GM06990 (cell line): Measurements from ENCODE around the gene GALNT9.

Experiments used
- DNase-seq: peaks from one replicate; pipeline ENCODE4 v3.0.0-alpha.2; 2011; ENCODE audit not compliant: insufficient read length; ENCODE audit errors: extremely low read depth
- H3K27me3 ChIP-seq: replicated peaks from 2 replicates; pipeline ENCODE4 v1.6.0; 2011; ENCODE audit warnings: low read length; ENCODE audit not compliant: control insufficient read depth, insufficient read depth
- H3K36me3 ChIP-seq: 2 replicates; pipeline ENCODE4 v1.5.1; 2011; ENCODE audit warnings: low read length; ENCODE audit not compliant: control insufficient read depth, insufficient read depth
- H3K4me3 ChIP-seq: replicated peaks from 2 replicates; pipeline ENCODE4 v1.5.1; 2011; ENCODE audit warnings: low read depth, mild to moderate bottlenecking, control low read depth, low read length
- CTCF ChIP-seq: IDR thresholded peaks from 2 replicates; pipeline ENCODE4 v1.5.1; 2011; ENCODE audit warnings: low read length, control low read depth, mild to moderate bottlenecking, inconsistent platforms; ENCODE audit not compliant: insufficient read depth, poor library complexity, severe bottlenecking

GALNT9 gene

DNA sequence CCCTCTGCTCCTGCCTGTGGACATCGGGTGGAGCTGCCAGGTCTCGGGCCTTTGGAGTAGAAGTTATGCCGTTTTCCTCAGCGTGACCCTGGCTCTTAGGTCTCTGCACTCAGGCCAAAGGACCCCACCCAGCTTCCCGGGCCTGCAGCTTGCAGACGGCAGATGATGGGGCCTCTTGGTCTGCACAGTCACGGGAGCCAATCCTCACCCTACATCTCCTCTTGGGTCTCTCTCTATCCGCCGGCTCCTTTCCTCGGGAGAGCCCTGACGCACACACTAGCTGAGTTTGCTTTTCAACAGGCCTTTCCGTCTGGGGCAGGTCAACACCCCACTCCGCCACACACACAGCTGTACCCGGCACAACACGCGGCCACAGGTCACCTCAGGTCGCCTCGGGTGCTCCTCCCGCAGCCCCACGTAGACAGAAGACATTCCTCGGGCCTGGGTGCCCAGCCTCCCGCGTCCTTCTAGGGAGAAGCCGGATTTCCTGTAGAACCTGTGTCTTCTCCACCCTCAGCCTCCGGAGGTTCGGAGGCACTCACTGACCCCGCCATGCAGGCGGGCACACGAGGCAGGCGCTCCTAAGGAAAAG, 9.9 kb downstream of the GALNT9 start:
- no peak overlapping the region for H3K4me3 ChIP-seq
- DNase-seq, result no peak
- no peaks in the 10 kb centered on the region for H3K36me3 ChIP-seq
- no peak for TF ChIP-seq CTCF
- no peaks in the 10 kb centered on the region for H3K27me3 ChIP-seq

DNA sequence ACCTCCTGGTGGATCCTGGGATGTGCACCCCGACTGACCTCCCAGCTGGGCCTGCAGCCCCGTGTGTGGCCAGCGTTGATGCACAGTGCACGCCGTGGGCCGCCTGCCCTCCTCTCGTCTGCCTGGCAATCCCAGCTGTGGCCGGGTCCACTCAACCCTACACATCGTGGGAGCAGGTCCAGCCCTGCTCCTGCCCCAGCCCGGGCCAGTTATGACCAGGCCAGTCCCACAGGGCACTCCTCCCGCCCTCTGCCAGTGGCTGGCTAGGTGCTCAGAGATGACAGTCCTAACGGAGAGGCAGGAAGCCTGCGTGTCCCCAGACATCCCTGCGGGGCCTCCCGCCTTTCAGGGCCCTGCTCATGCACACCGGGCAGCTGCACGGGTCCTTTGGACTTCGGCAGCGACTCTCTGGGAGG, 10.8 kb downstream of the GALNT9 start:
- Histone ChIP-seq H3K36me3 (no peaks in the 10 kb centered on the region), H3K27me3 (no peaks in the 10 kb centered on the region), H3K4me3 (no peak overlapping the region)
- no peak for DNase-seq
- no peak for TF ChIP-seq CTCF

DNA sequence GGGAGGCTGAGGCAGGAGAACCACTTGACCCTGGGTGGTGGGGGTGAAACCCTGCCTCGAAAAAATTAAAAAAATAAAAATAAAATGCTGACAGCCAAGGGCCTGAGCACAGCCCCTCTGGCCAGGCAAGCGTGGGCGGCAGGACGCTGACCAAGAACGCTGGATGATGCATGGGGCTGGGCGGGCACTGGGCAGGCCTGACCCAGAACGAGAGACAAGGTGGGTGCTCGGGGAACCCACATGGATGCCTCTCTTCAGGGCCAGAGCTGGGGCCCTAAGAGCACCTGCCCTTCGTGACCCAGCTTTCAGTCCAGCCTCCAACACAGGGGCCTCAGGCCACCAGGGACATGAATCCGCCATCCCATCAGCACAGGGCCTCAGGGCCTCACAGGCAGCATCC, 11.3 kb downstream of the GALNT9 start:
- no peak for TF ChIP-seq CTCF
- no peak overlapping the region for H3K4me3 ChIP-seq
- H3K27me3 ChIP-seq, result no peaks in the 10 kb centered on the region
- H3K36me3 ChIP-seq, result no peaks in the 10 kb centered on the region
- DNase-seq, result no peak

DNA sequence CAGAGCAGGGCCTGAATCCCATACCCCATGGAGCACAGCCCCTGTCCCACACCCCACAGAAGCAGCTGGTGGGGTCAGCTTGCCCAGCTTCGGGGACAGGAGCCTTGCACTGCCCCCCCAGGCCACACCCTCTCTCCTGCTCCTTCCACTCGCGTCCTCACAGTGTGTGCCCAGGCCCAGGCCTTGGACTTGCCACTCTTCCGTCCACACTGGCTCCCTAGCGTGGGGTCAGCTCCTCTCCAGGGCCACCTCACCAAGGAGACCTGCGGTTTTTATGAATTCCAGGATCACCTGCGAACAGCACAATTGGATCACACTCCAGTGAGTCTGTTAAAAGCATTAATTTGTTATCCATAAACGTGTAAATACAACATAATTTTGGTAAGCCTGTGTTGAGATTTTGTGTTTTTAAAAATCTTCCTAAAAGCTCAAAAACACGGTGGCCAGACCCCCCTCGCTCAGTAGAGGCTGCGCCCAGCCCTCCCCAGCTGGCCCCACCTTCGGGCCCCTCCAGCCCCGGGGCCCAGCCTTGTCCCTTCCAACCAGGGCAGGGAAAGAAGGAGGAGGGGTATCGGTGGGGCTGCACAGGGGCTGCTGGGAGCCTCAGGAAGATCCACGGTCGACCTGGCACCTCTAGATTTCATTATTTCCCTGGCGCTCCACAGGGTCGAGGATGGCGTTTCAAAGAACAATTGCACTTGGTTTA, 12.0 kb downstream of the GALNT9 start:
- H3K27me3 ChIP-seq, result no peaks in the 10 kb centered on the region
- H3K36me3 ChIP-seq, result no peaks in the 10 kb centered on the region
- no peak for TF ChIP-seq CTCF
- no peak for DNase-seq
- no peak overlapping the region for H3K4me3 ChIP-seq

DNA sequence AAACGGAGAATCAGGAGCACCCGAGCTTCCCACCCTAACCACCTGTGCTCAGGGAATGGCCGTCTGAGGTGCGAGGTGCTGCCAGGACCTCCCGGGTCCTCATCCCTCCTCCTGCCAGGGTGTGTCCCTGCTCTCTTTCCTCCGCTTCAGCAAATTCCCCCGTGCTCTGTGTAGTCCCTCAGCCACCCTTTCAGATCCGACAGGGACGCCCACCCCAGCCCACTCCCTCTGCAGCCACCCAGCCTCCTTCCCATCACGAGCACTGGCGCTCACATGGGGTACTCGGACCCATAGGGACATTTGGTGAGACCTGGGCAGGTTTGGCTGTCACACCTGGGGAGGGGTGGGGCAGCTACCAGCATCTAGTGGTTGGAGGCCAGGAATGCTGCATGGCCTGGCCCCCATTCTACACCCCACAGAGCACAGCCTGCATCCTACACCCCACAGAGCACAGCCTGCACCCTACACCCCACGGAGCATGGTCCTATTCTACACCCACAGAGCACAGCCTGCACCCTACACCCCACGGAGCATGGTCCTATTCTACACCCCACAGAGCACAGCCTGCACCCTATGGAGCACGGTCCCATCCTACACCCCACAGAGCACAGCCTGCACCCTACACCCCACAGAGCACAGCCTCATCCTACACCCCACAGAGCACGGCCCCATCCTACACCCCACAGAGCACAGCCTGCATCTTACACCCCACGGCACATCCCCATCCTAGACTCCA, 12.7 kb downstream of the GALNT9 start:
- Histone ChIP-seq H3K27me3 (no peaks in the 10 kb centered on the region), H3K36me3 (no peaks in the 10 kb centered on the region), H3K4me3 (no peak overlapping the region)
- DNase-seq, result no peak
- no peak for TF ChIP-seq CTCF
